GM20431 (cell line): ENCODE data around the gene PROK1.

Source experiments
- in situ Hi-C: fragments of 300-500 bp; cut with MseI, MboI; formaldehyde crosslinking; loops from one replicate; pipeline ENCODE4 v1.15.0; 2020; ENCODE audit warnings: low sequenced_read_pairs; ENCODE audit not compliant: unreplicated experiment

PROK1 gene

GRCh38 chr1:110483308-110483685 is 32.3 kb downstream of the PROK1 start:
- in situ Hi-C loops = no loop called here

- in situ Hi-C loops = no loop called here
These were observed 33.9 kb downstream of the PROK1 start for GRCh38 chr1:110484801-110485200.

- in situ Hi-C loops = no loop called here
These were observed 34.8 kb downstream of the PROK1 start for GRCh38 chr1:110485725-110486124.

- in situ Hi-C loops = no loop called here
These were observed 36.8 kb downstream of the PROK1 start for GRCh38 chr1:110487726-110488125.

GRCh38 chr1:110488161-110488560 is 37.2 kb downstream of the PROK1 start:
- in situ Hi-C loops = no loop called here

- in situ Hi-C loops = no loop called here
These were observed 37.9 kb downstream of the PROK1 start for GRCh38 chr1:110488867-110489266.

- in situ Hi-C loops = no loop called here
These were observed 38.5 kb downstream of the PROK1 start for GRCh38 chr1:110489406-110489805.

- in situ Hi-C loops = no loop called here
These were observed 39.1 kb downstream of the PROK1 start for GRCh38 chr1:110489973-110490542.

GRCh38 chr1:110490791-110491451 is 40.0 kb downstream of the PROK1 start:
- in situ Hi-C loops = no loop called here

- in situ Hi-C loops = no loop called here
These were observed 41.6 kb downstream of the PROK1 start for GRCh38 chr1:110492573-110492972.

- in situ Hi-C loops = no loop called here
These were observed 42.2 kb downstream of the PROK1 start for GRCh38 chr1:110493059-110493699.

GRCh38 chr1:110494036-110494435 is 43.1 kb downstream of the PROK1 start:
- in situ Hi-C loops = no loop called here

- in situ Hi-C loops = no loop called here
These were observed 43.8 kb downstream of the PROK1 start for GRCh38 chr1:110494522-110495406.

- in situ Hi-C loops = no loop called here
These were observed 45.1 kb downstream of the PROK1 start for GRCh38 chr1:110495926-110496600.

- in situ Hi-C loops = no loop called here
These were observed 47.3 kb downstream of the PROK1 start for GRCh38 chr1:110498270-110498669.

GRCh38 chr1:110501488-110502132 is 50.7 kb downstream of the PROK1 start:
- in situ Hi-C loops = no loop called here

GRCh38 chr1:110502402-110503151 is 51.6 kb downstream of the PROK1 start:
- in situ Hi-C loops = no loop called here

- in situ Hi-C loops = no loop called here
These were observed 52.5 kb downstream of the PROK1 start for GRCh38 chr1:110503471-110503870.

- in situ Hi-C loops = no loop called here
These were observed 53.3 kb downstream of the PROK1 start for GRCh38 chr1:110504226-110504625.
